Activated T-cell treated with anti-CD3 and anti-CD28 coated beads, Interleukin-2, amount 50 U/mL, for 72 hours (primary cell): ENCODE measurements around the gene ITPKB. TPM values are rescaled to one million over a fixed set of nuclear protein-coding genes. Genes with fewer than 3 reads are reported as not detected.

Experiments used
- ATAC-seq, 2 donors: fragments of 150-1000 bp; cut with Tn5 transposase; replicated peaks in 1 of 2; 2 replicates each; pipeline ENCODE4 v1.10.0; 2021; ENCODE audit warnings: moderate library complexity in 2 of 2, mild to moderate bottlenecking in 1 of 2
- DNase-seq, 2 donors: peaks; one replicate each; pipeline ENCODE4 v3.0.0; 2021 to 2022; ENCODE audit warnings: mixed read lengths in 1 of 2
- H3K27ac Mint-ChIP-seq: one replicate; pipeline ENCODE4 v1.8.0; 2022; ENCODE audit warnings: mild to moderate bottlenecking, moderate library complexity, mixed read lengths
- H3K27me3 Mint-ChIP-seq: one replicate; pipeline ENCODE4 v1.8.0; 2022; ENCODE audit warnings: low read depth, mixed read lengths
- H3K36me3 Mint-ChIP-seq, 2 donors: one replicate each; pipeline ENCODE4 v1.8.0; 2022; ENCODE audit warnings: mixed read lengths in 2 of 2, mild to moderate bottlenecking in 1 of 2; ENCODE audit not compliant: insufficient read depth in 2 of 2
- H3K4me1 Mint-ChIP-seq: one replicate; pipeline ENCODE4 v1.8.0; 2022; ENCODE audit warnings: low read depth, mixed read lengths
- H3K4me3 Mint-ChIP-seq, 2 donors: one replicate each; pipeline ENCODE4 v1.8.0; 2022; ENCODE audit warnings: mild to moderate bottlenecking in 2 of 2, mixed read lengths in 2 of 2, moderate library complexity in 2 of 2
- H3K9me3 Mint-ChIP-seq, 2 donors: one replicate each; pipeline ENCODE4 v1.8.0; 2022; ENCODE audit warnings: mixed read lengths in 2 of 2
- total RNA-seq, 2 donors: library from RNA; stranded (reverse); gene quantifications; one replicate each; pipeline ENCODE4 v1.2.3, GENCODE V29; 2022

Gene ITPKB
- total RNA-seq, 2 donors from 2014 or later = 50.7 to 58.0 TPM

DNA sequence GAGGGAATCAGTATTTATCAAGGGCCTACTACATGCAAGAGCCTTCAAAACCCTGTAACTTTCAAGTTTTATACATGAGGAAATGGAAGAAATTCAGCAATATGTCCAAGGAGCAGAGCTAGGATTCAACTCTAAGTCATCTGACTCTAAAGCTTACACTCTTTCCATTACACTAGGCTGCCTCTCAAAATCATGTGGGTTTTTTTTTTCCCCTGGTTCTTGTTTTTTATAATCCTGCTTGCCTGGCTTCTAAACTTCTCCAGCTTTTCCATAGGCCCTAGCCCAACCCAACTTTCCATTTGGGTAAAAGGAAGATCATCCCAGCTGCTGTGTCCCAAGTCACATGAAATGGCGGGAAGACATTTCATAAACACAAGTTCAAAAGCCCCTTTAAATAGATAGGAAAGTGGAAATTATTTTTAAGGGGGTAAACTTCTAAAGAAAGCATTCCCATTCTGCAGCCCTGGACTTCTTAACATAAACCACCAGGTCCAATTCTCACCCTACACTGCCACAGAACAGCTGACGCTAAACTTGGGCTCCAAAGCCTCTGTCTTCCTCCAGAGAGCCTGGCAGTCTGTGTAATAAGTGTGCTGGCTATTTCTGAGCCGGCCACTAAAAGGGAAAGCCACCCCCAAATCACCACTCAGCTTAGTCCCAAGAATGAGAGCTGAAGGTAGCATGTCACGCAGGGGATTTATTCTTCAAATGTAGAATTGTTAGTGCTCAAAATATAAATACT is 46.9 kb downstream of the ITPKB start:
- Mint-ChIP-seq H3K9me3 (no peaks in the 10 kb centered on the region), H3K36me3 (peaks cover 4% of the 10 kb centered on the region in 2 donors), H3K4me3 (peak overlapping the region; percentile 72 to 84), H3K27ac (peak overlapping the region; percentile 96), H3K4me1 (peaks cover 93% of the 10 kb centered on the region), H3K27me3 (no peaks in the 10 kb centered on the region)
- ATAC-seq = no peak
- DNase-seq = no peak

- Mint-ChIP-seq H3K4me1 (peaks cover 93% of the 10 kb centered on the region), H3K4me3 (peak overlapping the region; percentile 72 to 84), H3K27ac (peak overlapping the region; percentile 96), H3K27me3 (no peaks in the 10 kb centered on the region), H3K9me3 (no peaks in the 10 kb centered on the region), H3K36me3 (peaks cover 4 to 6% of the 10 kb centered on the region in 2 donors)
- peak; percentile 63 to 73 for ATAC-seq
- DNase-seq = peak; percentile 77 to 81
These were observed 47.8 kb downstream of the ITPKB start for GRCh38 chr1:226691247-226691646.

DNA sequence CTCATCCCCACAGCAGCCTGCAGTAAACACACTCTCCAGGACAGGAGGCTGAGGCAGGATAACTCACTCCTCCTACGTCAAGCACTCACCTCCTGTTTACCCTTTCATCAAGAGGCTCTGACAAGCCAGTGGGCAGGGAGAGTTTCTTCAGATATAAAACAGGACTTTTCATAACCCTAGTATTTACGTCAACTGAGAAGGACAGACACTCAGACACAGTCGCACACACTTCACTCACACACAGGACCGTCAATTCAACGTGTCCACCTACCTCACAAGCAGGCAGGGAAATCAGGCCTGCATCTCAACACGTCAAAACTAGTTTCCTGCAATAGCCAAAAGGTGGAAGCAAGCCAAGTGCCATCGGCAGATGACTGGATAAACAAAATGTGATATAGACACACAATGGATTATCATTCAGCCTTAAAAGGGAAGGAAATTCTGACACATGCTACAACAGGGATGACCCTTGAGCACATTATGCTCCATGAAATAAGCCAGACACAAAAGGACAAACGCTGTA is 48.6 kb downstream of the ITPKB start:
- peaks cover 96% of the 10 kb centered on the region for H3K4me1 Mint-ChIP-seq
- ATAC-seq (peak; percentile 80 to 86), DNase-seq (peak; percentile 77 to 79)
- peaks cover 6% of the 10 kb centered on the region in 2 donors for H3K36me3 Mint-ChIP-seq
- no peaks in the 10 kb centered on the region for H3K9me3 Mint-ChIP-seq
- peak overlapping the region; percentile 96 for H3K27ac Mint-ChIP-seq
- H3K4me3 Mint-ChIP-seq = peak overlapping the region; percentile 72 to 84
- H3K27me3 Mint-ChIP-seq = no peaks in the 10 kb centered on the region

- peak overlapping the region; percentile 73 to 75 for H3K4me3 Mint-ChIP-seq
- H3K9me3 Mint-ChIP-seq = no peaks in the 10 kb centered on the region
- no peaks in the 10 kb centered on the region for H3K27me3 Mint-ChIP-seq
- H3K27ac Mint-ChIP-seq = peak overlapping the region; percentile 96
- DNase-seq = no peak
- no peak for ATAC-seq
- H3K4me1 Mint-ChIP-seq = peaks cover 100% of the 10 kb centered on the region
- peaks cover 8 to 16% of the 10 kb centered on the region in 2 donors for H3K36me3 Mint-ChIP-seq
These were observed 50.3 kb downstream of the ITPKB start for GRCh38 chr1:226688808-226689207.

DNA sequence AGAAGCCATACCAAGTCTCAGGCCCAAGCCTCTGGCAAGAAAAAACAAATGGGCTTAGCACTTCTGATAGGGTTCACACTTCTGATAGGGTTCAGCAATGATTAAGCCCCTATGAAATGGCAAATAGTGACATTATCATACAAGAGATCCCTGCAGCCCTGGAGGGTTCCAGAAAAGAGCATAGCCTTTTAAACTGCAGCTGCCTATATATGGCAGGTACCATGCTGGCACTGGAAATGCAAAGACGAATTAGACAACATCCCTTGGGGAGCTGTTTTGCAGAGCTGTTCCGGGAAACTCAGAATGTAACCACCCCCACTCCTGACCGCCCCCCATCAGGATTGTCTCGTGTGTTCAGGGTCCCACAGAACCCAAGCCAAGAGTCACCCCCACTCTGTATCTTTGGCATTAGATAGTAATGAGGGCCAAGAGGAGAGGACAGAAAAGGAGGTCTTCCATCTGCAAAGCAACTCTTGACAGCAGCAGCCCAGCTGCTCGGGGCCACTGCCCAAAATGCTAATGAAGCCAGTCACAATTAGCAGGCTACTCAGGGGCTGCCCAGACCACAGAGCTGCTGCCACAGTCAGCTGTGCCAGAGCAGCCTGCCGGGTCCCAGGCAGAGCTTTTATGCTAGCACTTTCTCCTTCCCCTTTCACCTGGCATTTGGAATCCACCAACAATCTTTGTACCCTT is 50.9 kb downstream of the ITPKB start:
- Mint-ChIP-seq H3K36me3 (peaks cover 8 to 15% of the 10 kb centered on the region in 2 donors), H3K4me1 (peaks cover 100% of the 10 kb centered on the region), H3K27me3 (no peaks in the 10 kb centered on the region), H3K27ac (peak overlapping the region; percentile 96), H3K4me3 (peak overlapping the region; percentile 73 to 75), H3K9me3 (no peaks in the 10 kb centered on the region)
- no peak for DNase-seq
- no peak for ATAC-seq

GRCh38 chr1:226687426-226687825 is 51.7 kb downstream of the ITPKB start:
- no peaks in the 10 kb centered on the region for H3K9me3 Mint-ChIP-seq
- DNase-seq (peak; percentile 49 to 64), ATAC-seq (peak; percentile 23)
- H3K27ac Mint-ChIP-seq = peak overlapping the region; percentile 96
- H3K4me1 Mint-ChIP-seq = peaks cover 100% of the 10 kb centered on the region
- no peaks in the 10 kb centered on the region for H3K27me3 Mint-ChIP-seq
- peak overlapping the region; percentile 73 to 75 for H3K4me3 Mint-ChIP-seq
- H3K36me3 Mint-ChIP-seq = peaks cover 8 to 15% of the 10 kb centered on the region in 2 donors

DNA sequence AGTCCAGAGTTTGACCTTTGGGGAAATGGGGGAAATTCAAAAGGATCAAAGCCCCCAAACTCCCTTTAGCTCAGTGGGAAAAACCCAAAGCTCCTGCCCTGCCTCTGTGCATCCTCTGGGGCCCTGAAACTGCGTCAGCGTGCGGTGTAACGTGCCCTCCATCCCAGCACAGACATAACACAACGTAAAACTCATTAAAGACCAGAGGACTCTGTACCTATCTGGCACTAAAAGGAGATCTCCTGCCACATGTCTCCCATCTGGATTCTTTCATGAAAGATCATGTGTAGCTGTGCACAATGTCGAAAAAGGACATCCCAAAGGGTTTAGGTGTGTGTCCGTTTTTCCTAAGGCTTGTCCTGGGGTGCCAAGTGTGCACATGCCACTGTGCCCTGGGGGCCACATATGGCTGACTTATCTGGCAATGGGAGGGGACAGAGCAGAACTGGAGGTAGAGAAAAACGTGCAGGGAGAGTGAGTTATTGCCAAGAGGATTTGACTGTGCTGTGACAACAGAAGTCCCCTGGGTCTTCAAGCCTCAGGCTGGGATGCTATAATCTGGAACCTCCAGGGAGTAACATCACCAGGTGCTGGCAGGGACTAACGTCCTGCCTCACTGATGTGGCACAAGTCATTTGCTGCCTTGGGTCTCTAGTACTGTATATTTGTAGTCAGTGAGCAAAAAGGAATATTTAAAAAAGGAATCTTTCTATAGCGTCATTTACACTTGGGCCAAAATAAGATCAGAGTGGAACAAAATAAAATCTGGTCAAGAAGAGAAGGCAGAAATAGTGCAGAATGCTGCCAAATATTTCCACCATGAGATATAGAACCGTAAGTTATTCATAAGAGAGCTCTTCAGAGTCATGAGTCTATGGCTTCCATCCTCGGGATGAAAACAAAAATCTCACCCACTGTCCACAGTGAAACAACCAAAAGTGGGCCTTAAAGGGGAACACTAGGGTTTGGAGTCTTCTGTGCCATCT is 52.3 kb downstream of the ITPKB start:
- Mint-ChIP-seq H3K4me3 (peak overlapping the region; percentile 73 to 75), H3K36me3 (peaks cover 8 to 15% of the 10 kb centered on the region in 2 donors)

DNA sequence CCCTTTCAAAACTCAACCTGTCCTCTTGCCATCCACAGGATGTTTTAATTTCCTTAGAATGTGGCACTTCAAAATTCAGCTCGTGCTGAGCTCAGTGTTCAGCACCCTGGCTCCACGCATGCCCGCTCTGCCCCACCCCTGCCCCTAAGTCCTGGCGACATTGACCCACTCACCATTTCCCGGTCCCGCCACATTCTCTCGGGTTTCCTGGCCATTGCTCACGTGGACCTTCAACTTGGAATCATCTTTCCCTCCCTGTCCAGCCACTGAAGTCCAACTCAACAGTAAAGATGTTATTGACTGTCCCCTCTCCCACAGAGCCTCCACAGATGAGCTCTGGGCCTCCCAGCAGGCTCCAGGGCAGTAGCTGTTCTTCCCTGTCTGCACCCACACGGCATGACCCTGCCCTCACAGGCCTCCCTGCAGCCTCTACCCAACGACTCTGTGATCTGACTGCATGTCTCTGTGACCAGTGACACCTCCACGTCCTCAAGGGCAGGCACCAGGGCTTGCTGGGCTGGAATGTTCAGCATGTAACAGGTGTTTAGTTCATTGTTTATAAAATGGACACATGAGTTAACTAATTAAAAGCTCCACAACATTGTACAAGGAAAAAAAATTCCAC is 53.8 kb downstream of the ITPKB start:
- peaks cover 98% of the 10 kb centered on the region for H3K4me1 Mint-ChIP-seq
- H3K27ac Mint-ChIP-seq = peak overlapping the region; percentile 97
- peaks cover 7 to 15% of the 10 kb centered on the region in 2 donors for H3K36me3 Mint-ChIP-seq
- peak overlapping the region; percentile 61 to 70 for H3K4me3 Mint-ChIP-seq
- no peaks in the 10 kb centered on the region for H3K9me3 Mint-ChIP-seq
- no peaks in the 10 kb centered on the region for H3K27me3 Mint-ChIP-seq
- DNase-seq (no peak), ATAC-seq (no peak)

More for the DNA sequence above, 52.3 kb downstream of the ITPKB start:
- ATAC-seq (no peak), DNase-seq (no peak)
- no peaks in the 10 kb centered on the region for H3K9me3 Mint-ChIP-seq
- peaks cover 100% of the 10 kb centered on the region for H3K4me1 Mint-ChIP-seq
- no peaks in the 10 kb centered on the region for H3K27me3 Mint-ChIP-seq
- peak overlapping the region; percentile 96 for H3K27ac Mint-ChIP-seq

DNA sequence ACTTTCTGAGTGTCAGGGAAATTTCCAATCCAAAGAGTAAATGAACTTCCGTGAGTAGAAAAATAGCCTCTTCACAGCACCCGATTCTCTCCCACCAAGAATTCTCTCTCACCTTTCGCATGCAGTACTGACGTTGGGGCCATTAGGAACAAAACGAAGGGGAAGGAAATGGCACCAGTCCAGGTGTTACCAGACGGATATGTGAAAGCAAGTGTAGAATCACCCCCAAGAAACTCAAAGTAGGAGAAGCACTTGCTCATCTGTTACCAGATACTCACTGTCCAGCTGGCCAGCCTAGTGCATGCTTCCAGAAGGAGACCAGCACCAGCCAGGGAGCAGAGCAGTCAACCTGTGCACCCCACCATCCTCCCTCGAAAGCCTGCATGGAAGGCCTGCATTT is 55.1 kb downstream of the ITPKB start:
- H3K4me3 Mint-ChIP-seq = peak overlapping the region; percentile 12 to 65
- H3K27ac Mint-ChIP-seq = peak overlapping the region; percentile 97
- peaks cover 98% of the 10 kb centered on the region for H3K4me1 Mint-ChIP-seq
- ATAC-seq (no peak), DNase-seq (no peak)
- no peaks in the 10 kb centered on the region for H3K9me3 Mint-ChIP-seq
- H3K36me3 Mint-ChIP-seq = peaks cover 4 to 13% of the 10 kb centered on the region in 2 donors
- no peaks in the 10 kb centered on the region for H3K27me3 Mint-ChIP-seq

DNA sequence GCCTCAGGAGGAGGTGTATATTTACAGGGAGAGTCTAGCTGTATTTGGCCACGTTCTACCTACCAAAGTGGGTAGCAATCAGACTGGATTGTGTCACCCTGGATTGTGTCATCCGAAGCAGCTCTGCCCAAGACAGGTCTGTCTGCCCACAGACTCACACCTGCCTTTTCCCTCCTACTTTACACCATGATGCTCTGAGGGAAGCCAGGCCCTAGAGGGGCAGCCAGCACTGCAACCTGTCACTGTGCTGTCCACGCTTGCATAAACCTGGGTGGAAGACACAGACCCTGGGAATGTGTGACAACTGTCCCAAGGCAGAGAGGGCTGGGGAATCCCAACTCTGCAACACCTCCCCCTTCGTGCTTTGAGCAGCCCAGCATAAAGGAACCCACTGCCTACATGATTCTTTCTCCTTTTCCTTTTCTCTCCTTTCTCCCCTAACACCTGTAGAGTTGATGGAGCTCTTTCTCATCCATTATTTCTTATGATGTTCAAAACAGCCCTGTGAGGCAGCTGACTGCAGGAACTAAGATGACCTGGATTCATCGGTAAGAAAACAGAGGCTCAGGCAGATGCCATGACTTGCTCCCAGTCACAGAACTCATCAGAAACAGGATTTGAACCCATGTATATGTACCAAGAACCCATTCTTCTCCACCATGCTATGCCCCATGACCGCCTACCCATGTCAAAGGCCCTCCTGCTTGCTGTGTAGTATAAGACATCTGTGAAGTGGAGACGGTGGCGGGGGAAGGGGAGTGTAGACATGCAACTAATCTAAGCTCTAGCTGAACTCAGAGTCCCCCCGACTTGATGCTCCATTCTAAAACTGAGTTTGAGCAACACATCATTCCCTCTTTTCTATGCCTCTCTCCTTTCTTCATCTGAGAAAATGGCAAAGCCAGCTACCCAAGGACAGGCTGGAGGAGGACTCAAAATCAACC is 55.9 kb downstream of the ITPKB start:
- Mint-ChIP-seq H3K27me3 (no peaks in the 10 kb centered on the region), H3K4me1 (peaks cover 98% of the 10 kb centered on the region), H3K36me3 (peaks cover 4 to 13% of the 10 kb centered on the region in 2 donors), H3K9me3 (no peaks in the 10 kb centered on the region), H3K4me3 (peak overlapping the region; percentile 65 to 67), H3K27ac (peak overlapping the region; percentile 97)
- DNase-seq = peak; percentile 53 to 55
- ATAC-seq = peak; percentile 58 to 62

DNA sequence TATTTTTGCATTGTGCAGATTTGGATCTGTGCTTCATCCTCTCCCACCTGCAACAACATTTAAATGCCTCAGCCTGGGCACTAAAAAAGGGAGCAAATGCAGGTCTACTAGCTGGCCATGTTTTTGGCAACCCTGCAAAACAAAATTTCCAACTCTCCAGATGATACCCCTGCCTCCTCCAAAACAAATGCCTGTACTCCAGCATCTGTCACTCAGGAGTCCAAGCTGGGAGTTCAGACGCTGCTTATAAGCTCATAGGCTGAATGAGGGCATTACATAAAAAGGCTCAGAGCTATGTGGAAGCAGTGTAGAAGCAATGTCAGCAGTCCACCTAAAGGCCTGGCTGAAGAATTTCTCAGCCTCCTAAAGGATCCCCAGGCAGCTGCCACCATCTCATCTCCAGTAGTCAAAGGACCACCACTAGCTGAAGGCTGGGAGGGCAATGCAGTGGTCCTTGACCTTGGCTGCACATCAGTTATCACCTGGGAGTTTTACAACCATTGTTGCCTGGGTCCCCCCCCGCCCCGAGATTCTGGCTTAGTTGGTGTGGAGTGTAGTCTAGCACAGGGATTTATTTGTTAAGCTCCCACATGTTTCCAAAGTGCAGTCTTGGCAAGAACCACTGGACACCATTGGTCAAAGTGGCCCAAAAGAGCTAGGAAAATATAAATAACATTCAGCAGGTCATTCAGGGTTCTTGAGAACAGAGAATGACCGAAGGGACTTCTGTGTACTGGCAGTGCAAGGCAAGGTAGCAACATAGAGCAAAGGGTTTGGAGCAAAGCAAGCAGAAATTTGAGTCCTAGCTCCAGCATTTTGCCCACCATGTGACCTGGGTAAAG is 57.2 kb downstream of the ITPKB start:
- no peak for DNase-seq
- H3K4me3 Mint-ChIP-seq = peak overlapping the region in 1 of 2 donors; percentile 24
- no peaks in the 10 kb centered on the region for H3K27me3 Mint-ChIP-seq
- peaks cover 4 to 13% of the 10 kb centered on the region in 2 donors for H3K36me3 Mint-ChIP-seq
- ATAC-seq = no peak
- H3K9me3 Mint-ChIP-seq = no peaks in the 10 kb centered on the region
- peaks cover 98% of the 10 kb centered on the region for H3K4me1 Mint-ChIP-seq
- no peak overlapping the region for H3K27ac Mint-ChIP-seq
